RWPE1 (cell line): Measurements from ENCODE around the gene TRMT6.

Experiments
- CTCF ChIA-PET: fragments of 350-600 bp; sonication (Branson Sonifier 250); formaldehyde crosslinking; extraction: SDS; loops from one replicate; lab custom pipeline; 2021; lab: Yijun Ruan, JAX
- POLR2A ChIA-PET: fragments of 400-600 bp; formaldehyde crosslinking; extraction: SDS; loops from one replicate; lab custom pipeline; 2020; ENCODE audit warnings: antibody characterized with exemption; ENCODE audit not compliant: low non-redundant PET; lab: Yijun Ruan, JAX
- DNase-seq: peaks from one replicate; pipeline ENCODE4 v3.0.0; 2012; ENCODE audit warnings: low spot score
- H3K27ac ChIP-seq: fragments of 450-650 bp; 2 replicates; pipeline ENCODE4 v1.5.1; 2017
- CTCF ChIP-seq: fragments of 450-650 bp; conservative IDR thresholded peaks from 2 replicates; pipeline ENCODE4 v1.5.1; 2017; ENCODE audit warnings: low read depth, mild to moderate bottlenecking

The TRMT6 gene

GRCh38 chr20:5887386-5887785 is 62.9 kb downstream of the TRMT6 start:
- no peak for DNase-seq
- no peak overlapping the region for H3K27ac ChIP-seq
- POLR2A ChIA-PET, result no interaction called here
- CTCF ChIA-PET, result no interaction called here
- TF ChIP-seq CTCF, result no peak
